AG09319 (cell line): Measurements from ENCODE around the gene CCDC148.

ENCODE experiments used
- DNase-seq: peaks from one replicate; pipeline ENCODE4 v3.0.0-alpha.2; 2010; ENCODE audit warnings: low read depth; ENCODE audit errors: extremely low read depth
- TF ChIP-seq, protein P1 (sequence below): IDR thresholded peaks from 2 replicates; pipeline ENCODE4 v1.5.1; 2011; ENCODE audit warnings: low read depth, mild to moderate bottlenecking, inconsistent platforms, low read length, moderate library complexity

Gene CCDC148

DNA sequence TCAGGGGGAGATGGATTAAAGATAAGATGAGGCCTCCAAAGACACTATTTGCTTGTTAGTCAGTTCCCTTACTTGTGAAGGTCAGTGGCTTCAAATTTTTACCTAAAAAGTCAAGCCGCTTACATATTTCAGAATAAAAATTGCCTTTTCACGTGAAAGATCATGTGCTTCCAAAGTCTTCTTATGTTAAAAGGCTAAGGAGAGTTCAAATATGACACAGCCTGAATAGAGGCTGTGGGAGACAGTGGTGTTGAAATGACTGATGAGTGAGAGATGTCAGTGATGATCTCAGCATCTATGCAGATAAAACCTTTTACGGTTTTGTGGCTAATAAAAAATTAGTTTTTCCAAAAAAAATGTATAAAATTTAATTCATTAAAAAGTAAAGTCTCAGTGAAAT, 314.4 kb downstream of the CCDC148 start:
- TF ChIP-seq, protein P1, sequence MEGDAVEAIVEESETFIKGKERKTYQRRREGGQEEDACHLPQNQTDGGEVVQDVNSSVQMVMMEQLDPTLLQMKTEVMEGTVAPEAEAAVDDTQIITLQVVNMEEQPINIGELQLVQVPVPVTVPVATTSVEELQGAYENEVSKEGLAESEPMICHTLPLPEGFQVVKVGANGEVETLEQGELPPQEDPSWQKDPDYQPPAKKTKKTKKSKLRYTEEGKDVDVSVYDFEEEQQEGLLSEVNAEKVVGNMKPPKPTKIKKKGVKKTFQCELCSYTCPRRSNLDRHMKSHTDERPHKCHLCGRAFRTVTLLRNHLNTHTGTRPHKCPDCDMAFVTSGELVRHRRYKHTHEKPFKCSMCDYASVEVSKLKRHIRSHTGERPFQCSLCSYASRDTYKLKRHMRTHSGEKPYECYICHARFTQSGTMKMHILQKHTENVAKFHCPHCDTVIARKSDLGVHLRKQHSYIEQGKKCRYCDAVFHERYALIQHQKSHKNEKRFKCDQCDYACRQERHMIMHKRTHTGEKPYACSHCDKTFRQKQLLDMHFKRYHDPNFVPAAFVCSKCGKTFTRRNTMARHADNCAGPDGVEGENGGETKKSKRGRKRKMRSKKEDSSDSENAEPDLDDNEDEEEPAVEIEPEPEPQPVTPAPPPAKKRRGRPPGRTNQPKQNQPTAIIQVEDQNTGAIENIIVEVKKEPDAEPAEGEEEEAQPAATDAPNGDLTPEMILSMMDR: no peak
- no peak for DNase-seq

- no peak for DNase-seq
- TF ChIP-seq, protein P1: no peak
Observed at GRCh38 chr2:158140201-158140600, 316.4 kb downstream of the CCDC148 start.

DNA sequence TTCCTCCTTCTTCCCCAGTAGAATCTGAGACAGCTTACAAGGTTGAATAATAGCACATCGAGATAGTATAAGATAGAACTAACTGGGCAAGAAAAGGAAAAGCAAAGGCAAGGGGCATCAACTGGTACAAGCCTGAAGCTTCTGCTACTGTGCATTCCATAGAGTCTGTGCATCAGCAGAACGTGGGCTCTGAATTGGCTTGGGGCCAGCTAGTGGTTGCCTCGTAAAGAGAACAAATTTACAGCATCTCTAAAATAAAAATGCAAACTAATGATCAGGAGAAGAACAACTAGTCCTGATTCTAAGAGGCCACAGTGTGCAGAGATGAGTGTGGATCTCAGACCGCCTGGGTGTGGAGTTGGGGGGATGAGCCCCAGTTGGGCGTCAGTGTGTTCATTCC, 318.3 kb downstream of the CCDC148 start:
- DNase-seq: no peak
- TF ChIP-seq, protein P1: no peak

DNA sequence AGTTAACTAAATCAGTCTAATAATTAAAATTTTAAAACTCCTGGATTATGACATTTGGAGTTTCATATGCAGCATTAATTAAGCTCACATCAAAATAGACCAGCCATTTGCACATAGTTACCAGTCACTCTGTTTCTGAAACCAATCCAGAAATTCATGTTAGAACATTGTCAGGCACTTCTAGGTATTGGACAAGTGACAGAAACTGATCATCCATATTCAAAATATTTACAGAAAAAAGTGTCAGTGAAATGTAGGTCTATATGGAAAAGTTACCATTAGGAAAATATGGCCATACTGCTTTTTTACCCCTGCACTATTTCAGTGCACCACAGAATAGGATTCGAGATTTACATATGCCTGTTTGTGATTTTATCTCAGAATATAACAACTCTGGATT, 321.5 kb downstream of the CCDC148 start:
- TF ChIP-seq, protein P1: no peak
- DNase-seq: no peak

DNA sequence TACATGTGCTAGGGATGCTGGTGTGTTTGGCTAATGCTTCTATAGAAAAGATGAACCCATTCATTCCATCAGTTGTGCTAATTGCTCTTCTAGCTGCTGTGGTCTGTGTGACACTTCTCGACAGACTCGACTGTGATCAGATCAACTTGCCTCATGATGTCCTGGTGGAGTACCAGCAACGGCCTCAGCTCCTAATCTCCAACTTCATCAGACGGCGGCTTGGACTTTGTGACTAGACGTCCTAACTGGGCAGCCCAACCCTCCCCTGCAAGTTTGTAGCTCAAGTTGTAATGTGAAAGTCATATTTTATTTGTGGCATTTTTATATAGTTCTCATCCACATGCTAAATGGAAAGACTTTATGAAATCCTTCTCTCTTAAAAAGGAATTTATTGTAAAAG, 321.9 kb downstream of the CCDC148 start:
- no peak for DNase-seq
- TF ChIP-seq, protein P1: no peak

DNA sequence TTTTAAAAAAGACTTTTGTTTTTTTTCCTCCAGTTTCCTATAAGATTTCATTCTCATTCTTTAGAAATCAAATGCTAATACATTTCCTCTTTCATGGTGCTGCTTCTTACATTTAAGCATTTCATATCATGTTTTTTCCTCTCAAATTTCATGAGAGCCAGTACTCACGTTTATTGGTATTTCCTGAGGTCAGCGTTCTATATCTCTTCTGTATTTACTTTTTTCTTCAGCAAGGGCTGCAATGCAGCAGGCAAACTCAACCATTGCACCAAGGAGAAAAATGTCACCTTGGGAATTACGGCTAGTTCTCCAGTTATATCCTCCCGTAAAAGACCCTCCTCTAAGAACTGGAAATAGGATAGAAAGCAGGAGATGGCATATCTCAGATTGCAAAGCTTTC, 322.5 kb downstream of the CCDC148 start:
- no peak for DNase-seq
- TF ChIP-seq, protein P1: no peak

GRCh38 chr2:158131919-158132566, 324.5 kb downstream of the CCDC148 start:
- TF ChIP-seq, protein P1: no peak
- no peak for DNase-seq
